NCI-H69 (cell line): Measurements from ENCODE around the gene RNF114.
"Not testable (repeated sequence)": the region's sequence is repeated elsewhere in the genome, so short reads cannot be mapped to it uniquely, and the experiment has no call there.

Source experiments
- DNase-seq: peaks from one replicate; lab custom pipeline; 2025; lab: John Stamatoyannopoulos, UW

The RNF114 gene

GRCh38 chr20:49928411-49929141, 7.6 kb upstream of the RNF114 start:
- DNase-seq: peak; percentile 77

- DNase-seq: no peak
Measured at GRCh38 chr20:49929142-49929494, 7.1 kb upstream of the RNF114 start.

DNA sequence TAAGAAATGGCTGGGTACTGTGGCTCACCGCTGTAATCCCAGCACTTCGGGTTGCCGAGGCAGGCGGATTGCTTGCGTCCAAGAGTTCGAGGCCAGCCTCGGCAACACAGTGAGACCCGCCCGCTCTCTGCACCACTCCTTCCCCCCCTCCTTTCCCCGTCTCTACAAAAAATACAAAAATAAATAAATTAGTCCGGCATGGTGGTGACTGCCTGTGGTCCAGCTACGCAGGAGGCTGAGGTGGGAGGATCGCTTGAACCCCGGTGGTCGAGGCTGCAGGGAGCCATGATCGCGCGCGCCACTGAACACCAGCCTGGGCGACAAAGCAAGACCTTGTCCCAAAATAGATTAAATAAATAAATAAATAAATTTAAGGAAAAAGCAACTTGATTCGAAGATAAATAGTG, 448 bp upstream of the RNF114 start:
- DNase-seq: peak; percentile 54

- DNase-seq: peak; percentile 5
Measured at GRCh38 chr20:49937027-49937929, 1.1 kb downstream of the RNF114 start.

- DNase-seq: peak; percentile 27
Measured at GRCh38 chr20:49938173-49939163, 2.3 kb downstream of the RNF114 start.

DNA sequence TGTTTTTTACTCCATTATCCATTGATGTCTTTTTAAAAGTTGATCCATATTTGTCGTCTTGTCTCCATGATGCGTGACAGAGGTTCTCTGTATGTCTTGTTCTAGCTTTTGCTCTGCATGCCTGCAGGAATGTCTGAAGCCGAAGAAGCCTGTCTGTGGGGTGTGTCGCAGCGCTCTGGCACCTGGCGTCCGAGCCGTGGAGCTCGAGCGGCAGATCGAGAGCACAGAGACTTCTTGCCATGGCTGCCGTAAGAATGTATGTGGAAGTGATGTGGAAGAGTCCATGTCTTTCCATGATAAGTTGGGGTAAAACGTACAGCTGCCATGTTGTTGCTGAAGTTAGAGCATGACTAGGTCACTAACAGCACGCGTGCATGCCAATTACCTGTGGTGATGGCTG, 5.3 kb downstream of the RNF114 start:
- no peak for DNase-seq

DNA sequence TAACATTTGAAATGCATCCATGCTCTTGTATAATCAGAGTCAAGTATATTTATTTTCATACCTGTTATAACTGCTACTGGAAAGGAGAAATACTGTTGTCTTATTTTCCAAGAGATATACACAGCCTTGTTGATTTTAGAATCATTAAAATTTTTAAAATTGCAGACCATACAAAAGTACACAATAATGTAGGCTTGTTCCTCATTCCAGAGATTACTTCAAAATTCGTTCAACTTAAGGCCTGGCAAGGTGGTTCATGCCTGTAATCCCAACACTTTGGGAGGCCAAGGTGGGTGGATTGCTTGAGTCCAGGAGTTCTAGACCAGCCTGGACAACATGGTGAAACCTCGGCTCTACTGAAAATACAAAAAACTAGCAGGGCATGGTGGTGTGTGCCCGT, 6.1 kb downstream of the RNF114 start:
- no peak for DNase-seq

GRCh38 chr20:49942942-49943341, 6.7 kb downstream of the RNF114 start:
- DNase-seq: no peak

- no peak for DNase-seq
Measured at GRCh38 chr20:49945306-49945700, 9.1 kb downstream of the RNF114 start.

GRCh38 chr20:49945701-49946477, 9.7 kb downstream of the RNF114 start:
- DNase-seq: no peak

- no peak for DNase-seq
Measured at GRCh38 chr20:49948178-49948577, 12.0 kb downstream of the RNF114 start.

DNA sequence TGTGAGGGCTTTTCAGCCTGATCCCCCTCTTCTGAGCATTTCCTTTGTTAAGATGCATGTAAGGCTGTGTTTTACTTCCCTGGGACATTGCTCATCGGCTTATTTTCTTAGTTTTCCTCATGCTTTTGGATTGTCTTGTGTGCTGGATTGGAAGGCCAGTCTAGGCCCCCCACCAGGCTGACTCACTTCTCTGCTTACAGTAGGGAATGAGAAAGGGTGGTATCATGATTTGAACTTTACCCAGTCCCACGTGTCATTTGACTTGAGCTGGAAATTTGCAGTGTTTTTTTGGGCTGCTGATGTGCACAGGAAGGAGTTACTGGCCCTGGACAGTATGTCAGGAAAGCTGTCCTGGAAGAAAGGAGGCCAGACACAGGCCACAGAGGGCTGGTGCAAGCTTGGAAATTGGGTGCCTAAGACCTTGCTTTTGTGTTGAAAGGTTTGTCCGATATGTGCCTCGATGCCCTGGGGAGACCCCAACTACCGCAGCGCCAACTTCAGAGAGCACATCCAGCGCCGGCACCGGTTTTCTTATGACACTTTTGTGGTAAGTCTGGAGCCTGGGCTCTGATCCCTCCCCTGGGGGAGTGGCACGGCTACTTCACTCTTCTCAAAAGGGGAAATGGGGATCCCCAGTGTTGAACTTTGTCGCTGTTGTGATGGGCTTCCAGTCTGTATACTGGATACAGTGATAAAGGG, 12.8 kb downstream of the RNF114 start:
- DNase-seq: no peak

- no peak for DNase-seq
Measured at GRCh38 chr20:49951151-49951550, 15.0 kb downstream of the RNF114 start.

DNA sequence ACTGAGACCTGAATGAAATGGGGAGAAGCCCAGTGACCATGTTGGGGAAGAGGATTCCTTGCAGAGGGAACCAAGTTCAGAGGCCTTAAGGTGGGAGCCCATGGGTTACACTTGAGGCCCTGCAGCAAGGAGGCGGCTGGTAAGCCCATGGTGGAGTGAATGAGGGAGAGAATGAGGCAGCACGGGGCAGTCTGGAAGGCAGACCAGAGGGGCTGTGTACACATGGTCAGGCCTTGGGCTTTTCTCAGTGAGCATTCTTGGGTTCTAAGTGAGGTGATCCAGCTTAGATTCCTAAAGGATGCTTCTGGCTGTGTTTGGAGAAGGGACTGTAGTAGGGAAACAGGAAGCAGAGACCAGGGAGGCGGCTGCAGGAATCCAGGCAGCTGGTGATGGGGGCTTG, 19.0 kb downstream of the RNF114 start:
- no peak for DNase-seq

DNA sequence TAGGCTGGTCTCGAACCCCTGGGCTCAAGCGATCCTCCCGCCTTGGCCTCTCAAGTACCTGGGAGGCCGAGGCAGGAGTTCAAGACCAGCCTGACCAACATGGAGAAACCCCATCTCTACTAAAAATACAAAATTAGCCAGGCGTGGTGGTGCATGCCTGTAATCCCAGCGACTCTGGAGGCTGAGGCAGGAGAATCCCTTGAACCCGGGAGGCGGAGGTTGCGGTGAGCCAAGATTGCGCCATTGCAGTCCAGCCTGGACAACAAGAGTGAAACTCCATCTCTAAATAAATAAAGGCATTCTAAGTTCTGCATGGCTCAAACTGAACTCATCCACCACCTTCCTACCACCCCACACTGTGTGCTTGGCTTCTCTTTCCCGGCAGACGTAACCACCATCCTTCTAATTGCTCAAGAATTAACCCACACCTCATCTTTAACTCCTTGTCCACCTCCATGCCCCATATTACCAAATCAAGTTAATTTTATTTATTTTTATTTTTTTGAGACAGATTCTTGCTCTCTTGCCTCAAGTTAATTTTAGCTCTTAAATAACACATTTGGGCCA, 19.7 kb downstream of the RNF114 start:
- DNase-seq: not testable (repeated sequence)

DNA sequence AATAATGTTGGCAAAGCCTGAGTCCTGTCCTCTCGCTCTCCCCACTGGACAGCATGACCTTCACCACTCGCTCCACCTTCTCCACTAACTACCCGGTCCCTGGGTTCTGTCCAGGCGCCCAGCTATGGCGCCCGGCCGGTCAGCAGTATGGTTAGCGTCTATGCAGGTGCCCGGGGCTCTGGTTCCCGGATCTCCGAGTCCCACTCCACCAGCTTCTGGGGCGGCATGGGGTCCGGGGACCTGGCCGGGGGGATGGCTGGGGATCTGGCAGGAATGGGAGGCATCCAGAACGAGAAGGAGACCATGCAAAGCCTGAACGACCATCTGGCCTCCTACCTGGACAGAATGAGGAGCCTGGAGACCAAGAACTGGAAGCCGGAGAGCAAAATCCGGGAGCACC, 20.5 kb downstream of the RNF114 start:
- no peak for DNase-seq

DNA sequence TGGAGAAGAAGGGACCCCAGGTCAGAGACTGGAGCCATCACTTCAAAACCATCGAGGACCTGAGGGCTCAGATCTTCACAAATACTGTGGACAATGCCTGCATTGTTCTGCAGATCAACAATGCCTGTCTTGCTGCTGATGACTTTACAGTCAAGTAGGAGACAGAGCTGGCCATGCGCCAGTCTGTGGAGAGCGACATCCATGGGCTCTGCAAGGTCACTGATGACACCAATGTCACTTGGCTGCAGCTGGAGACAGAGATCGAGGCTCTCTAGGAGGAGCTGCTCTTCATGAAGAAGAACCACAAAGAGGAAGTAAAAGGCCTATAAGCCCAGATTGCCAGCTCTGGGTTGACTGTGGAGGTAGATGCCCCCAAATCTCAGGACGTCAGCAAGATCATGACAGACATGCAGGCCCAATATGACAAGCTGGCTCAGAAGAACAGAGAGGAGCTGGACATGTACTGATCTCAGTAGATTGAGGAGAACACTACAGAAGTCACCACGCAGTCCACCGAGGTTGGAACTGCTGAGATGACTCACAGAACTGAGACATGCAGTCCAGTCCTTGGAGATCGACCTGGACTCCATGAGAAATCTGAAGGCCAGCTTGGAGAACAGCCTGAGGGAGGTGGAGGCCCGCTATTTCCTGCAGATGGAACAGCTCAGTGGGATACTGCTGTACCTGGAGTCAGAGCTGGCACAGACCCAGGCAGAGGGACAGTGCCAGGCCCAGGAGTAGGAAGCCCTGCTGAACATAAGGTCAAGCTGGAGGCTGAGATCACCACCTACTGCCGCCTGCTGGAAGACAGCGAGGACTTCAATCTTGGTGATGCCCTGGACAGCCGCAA, 21.1 kb downstream of the RNF114 start:
- peak; percentile 1 for DNase-seq

GRCh38 chr20:49961413-49961812, 25.2 kb downstream of the RNF114 start:
- no peak for DNase-seq
